ENCODE results near the gene CASD1. TPM values are rescaled to one million over a fixed set of nuclear protein-coding genes. Genes with fewer than 3 reads are reported as not detected.

The CASD1 gene
- total and polyA plus RNA-seq, 3 donors from 2014 or later, result 20.5 to 47.4 (median 47.1) TPM

- no peak for DNase-seq
- Histone ChIP-seq H3K27me3 (no peaks in the 10 kb centered on the region), H3K9me3 (no peaks in the 10 kb centered on the region), H3K4me3 (no peak overlapping the region), H3K4me1 (no peaks in the 10 kb centered on the region), H3K36me3 (ENCODE audit: low read depth, missing control alignments) (no peaks in the 10 kb centered on the region), H3K27ac (no peak overlapping the region)
- intact Hi-C loops (cut with DNase I; ENCODE audit: low total_unique reads), result no loop called here
- 61 to 87% methylated on average over 1 of the region's 1 CpG for WGBS, 2 donors
- TF ChIP-seq POLR2A (IDR thresholded peaks at IDR 0.05) (no peak), CTCF (IDR thresholded peaks at IDR 0.05) (no peak)
Observed at GRCh38 chr7:94540428-94540827, 30.8 kb downstream of the CASD1 start.

- Histone ChIP-seq H3K27ac (no peak overlapping the region), H3K36me3 (ENCODE audit: low read depth, missing control alignments) (no peaks in the 10 kb centered on the region), H3K4me3 (no peak overlapping the region), H3K27me3 (no peaks in the 10 kb centered on the region), H3K9me3 (no peaks in the 10 kb centered on the region), H3K4me1 (no peaks in the 10 kb centered on the region)
- intact Hi-C loops (cut with DNase I; ENCODE audit: low total_unique reads), result no loop called here
- no peak for DNase-seq
- TF ChIP-seq POLR2A (IDR thresholded peaks at IDR 0.05) (no peak), CTCF (IDR thresholded peaks at IDR 0.05) (no peak)
- 47 to 52% methylated on average over 1 of the region's 1 CpG for WGBS, 2 donors
Observed at GRCh38 chr7:94547126-94547525, 37.5 kb downstream of the CASD1 start.

- Histone ChIP-seq H3K36me3 (ENCODE audit: low read depth, missing control alignments) (no peaks in the 10 kb centered on the region), H3K27ac (no peak overlapping the region)
Observed at GRCh38 chr7:94556028-94556427, 46.4 kb downstream of the CASD1 start.

GRCh38 chr7:94557215-94557614 is 47.6 kb downstream of the CASD1 start:
- Histone ChIP-seq H3K4me1 (peaks cover 8% of the 10 kb centered on the region), H3K4me3 (no peak overlapping the region), H3K27me3 (no peaks in the 10 kb centered on the region), H3K36me3 (ENCODE audit: low read depth, missing control alignments) (no peaks in the 10 kb centered on the region), H3K9me3 (no peaks in the 10 kb centered on the region), H3K27ac (no peak overlapping the region)
- DNase-seq, result no peak
- intact Hi-C loops (cut with DNase I; ENCODE audit: low total_unique reads), result no loop called here
- TF ChIP-seq POLR2A (IDR thresholded peaks at IDR 0.05) (no peak), CTCF (IDR thresholded peaks at IDR 0.05) (no peak)

More at GRCh38 chr7:94556028-94556427, 46.4 kb downstream of the CASD1 start:
- WGBS, 2 donors, result 91% methylated on average over 2 of the region's 2 CpGs
- H3K4me3 ChIP-seq, result no peak overlapping the region
- H3K27me3 ChIP-seq, result no peaks in the 10 kb centered on the region
- no peaks in the 10 kb centered on the region for H3K4me1 ChIP-seq
- DNase-seq, result no peak
- intact Hi-C loops (cut with DNase I; ENCODE audit: low total_unique reads), result no loop called here
- no peak for TF ChIP-seq CTCF (IDR thresholded peaks at IDR 0.05)
- no peak for TF ChIP-seq POLR2A (IDR thresholded peaks at IDR 0.05)
- H3K9me3 ChIP-seq, result no peaks in the 10 kb centered on the region

- H3K27me3 ChIP-seq, result no peaks in the 10 kb centered on the region
- TF ChIP-seq CTCF (IDR thresholded peaks at IDR 0.05) (no peak), POLR2A (IDR thresholded peaks at IDR 0.05) (no peak)
- H3K4me1 ChIP-seq, result peaks cover 9% of the 10 kb centered on the region
- 61 to 80% methylated on average over 1 of the region's 1 CpG for WGBS, 2 donors
- no peaks in the 10 kb centered on the region for H3K36me3 ChIP-seq (ENCODE audit: low read depth, missing control alignments)
- no peak overlapping the region for H3K4me3 ChIP-seq
- H3K9me3 ChIP-seq, result no peaks in the 10 kb centered on the region
- DNase-seq, result no peak
- H3K27ac ChIP-seq, result no peak overlapping the region
- intact Hi-C loops (cut with DNase I; ENCODE audit: low total_unique reads), result no loop called here
Observed at GRCh38 chr7:94559972-94560371, 50.4 kb downstream of the CASD1 start.

All from testis (tissue), 3 donors.